Measurements from ENCODE around the gene PIK3C2G. TPM values are rescaled to one million over a fixed set of nuclear protein-coding genes. Genes with fewer than 3 reads are reported as not detected.

The PIK3C2G gene
- total RNA-seq, 1 donor from 2014 or later = 0.69 TPM

DNA sequence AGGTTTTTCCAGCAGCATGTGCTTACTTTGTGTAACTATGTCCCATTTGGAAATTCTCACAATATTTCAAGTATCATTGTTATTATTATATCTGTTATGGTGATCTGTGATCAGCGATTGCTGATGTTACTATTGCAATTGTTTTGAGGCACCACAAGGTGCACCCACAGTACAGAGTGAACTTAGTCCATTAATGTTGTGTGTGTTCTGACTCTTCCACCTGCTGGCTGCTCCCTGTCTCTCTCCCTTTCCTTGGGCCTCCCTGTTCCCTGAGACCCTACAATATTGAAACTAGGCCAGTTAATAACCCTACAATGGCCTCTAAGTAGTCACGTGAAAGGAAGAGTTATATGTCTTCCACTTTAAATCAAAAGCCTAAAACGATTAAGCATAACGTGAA lies 153.9 kb downstream of the PIK3C2G start:
- no peak overlapping the region for H3K4me3 ChIP-seq
- intact Hi-C loops (cut with DNase I) = no loop called here
- H3K27me3 ChIP-seq = no peaks in the 10 kb centered on the region
- no peaks in the 10 kb centered on the region for H3K36me3 ChIP-seq
- H3K4me1 ChIP-seq = no peaks in the 10 kb centered on the region
- no peak for ATAC-seq
- no peak overlapping the region for H3K27ac ChIP-seq
- H3K9me3 ChIP-seq = no peaks in the 10 kb centered on the region
- TF ChIP-seq, protein P1, sequence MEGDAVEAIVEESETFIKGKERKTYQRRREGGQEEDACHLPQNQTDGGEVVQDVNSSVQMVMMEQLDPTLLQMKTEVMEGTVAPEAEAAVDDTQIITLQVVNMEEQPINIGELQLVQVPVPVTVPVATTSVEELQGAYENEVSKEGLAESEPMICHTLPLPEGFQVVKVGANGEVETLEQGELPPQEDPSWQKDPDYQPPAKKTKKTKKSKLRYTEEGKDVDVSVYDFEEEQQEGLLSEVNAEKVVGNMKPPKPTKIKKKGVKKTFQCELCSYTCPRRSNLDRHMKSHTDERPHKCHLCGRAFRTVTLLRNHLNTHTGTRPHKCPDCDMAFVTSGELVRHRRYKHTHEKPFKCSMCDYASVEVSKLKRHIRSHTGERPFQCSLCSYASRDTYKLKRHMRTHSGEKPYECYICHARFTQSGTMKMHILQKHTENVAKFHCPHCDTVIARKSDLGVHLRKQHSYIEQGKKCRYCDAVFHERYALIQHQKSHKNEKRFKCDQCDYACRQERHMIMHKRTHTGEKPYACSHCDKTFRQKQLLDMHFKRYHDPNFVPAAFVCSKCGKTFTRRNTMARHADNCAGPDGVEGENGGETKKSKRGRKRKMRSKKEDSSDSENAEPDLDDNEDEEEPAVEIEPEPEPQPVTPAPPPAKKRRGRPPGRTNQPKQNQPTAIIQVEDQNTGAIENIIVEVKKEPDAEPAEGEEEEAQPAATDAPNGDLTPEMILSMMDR (IDR thresholded peaks at IDR 0.05) = no peak
- DNase-seq = no peak

GRCh38 chr12:18416412-18416811 lies 155.1 kb downstream of the PIK3C2G start:
- Histone ChIP-seq H3K9me3 (no peaks in the 10 kb centered on the region), H3K4me3 (no peak overlapping the region), H3K27ac (no peak overlapping the region), H3K36me3 (no peaks in the 10 kb centered on the region), H3K4me1 (no peaks in the 10 kb centered on the region), H3K27me3 (no peaks in the 10 kb centered on the region)
- TF ChIP-seq, protein P1 (IDR thresholded peaks at IDR 0.05) = no peak
- ATAC-seq (no peak), DNase-seq (no peak)
- intact Hi-C loops (cut with DNase I) = no loop called here

DNA sequence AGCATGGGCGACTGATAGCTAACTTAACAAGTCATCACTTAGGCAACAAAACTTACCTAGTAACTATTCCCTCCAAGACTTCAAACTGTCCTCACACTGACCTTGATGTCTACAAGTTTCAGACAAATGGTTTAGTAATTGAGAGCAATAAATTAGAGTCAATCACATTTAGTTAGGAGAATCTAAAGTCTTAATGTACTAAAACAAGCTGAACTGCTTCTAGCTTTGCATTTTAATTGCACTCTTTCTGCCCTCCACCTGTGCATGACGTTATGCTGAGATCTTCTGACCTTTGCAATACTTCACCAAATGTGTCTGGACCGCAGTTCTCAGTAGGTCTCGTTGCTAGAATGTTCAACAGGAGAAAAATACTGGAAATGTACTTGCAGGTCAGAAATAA lies 158.0 kb downstream of the PIK3C2G start:
- H3K4me3 ChIP-seq = no peak overlapping the region
- ATAC-seq = no peak
- DNase-seq = no peak
- TF ChIP-seq, protein P1 (IDR thresholded peaks at IDR 0.05) = no peak
- no peaks in the 10 kb centered on the region for H3K36me3 ChIP-seq
- H3K27me3 ChIP-seq = no peaks in the 10 kb centered on the region
- H3K27ac ChIP-seq = no peak overlapping the region
- no peaks in the 10 kb centered on the region for H3K4me1 ChIP-seq
- no peaks in the 10 kb centered on the region for H3K9me3 ChIP-seq
- intact Hi-C loops (cut with DNase I) = no loop called here

DNA sequence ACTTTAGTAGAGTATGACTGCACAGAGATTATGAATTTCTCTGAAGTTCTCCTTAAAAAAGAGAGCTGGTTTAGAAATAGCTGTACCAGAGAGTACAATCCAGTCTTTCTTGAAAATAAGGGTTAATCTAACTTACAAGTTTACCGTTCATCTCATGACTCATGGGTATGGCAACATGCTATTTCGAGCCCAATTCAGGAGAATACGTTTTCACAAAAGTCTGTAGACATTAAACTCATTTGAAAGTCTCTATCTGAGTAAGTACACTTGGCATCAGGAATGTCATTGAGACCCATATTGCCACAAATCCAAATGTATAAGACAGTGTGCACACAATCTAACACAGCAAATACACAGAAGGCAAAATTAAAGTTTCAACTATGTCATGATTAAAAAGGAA lies 160.5 kb downstream of the PIK3C2G start:
- H3K36me3 ChIP-seq = no peaks in the 10 kb centered on the region
- no peak overlapping the region for H3K27ac ChIP-seq
- no peak overlapping the region for H3K4me3 ChIP-seq
- no peak for DNase-seq
- no peak for ATAC-seq
- intact Hi-C loops (cut with DNase I) = no loop called here
- no peaks in the 10 kb centered on the region for H3K4me1 ChIP-seq
- TF ChIP-seq, protein P1 (IDR thresholded peaks at IDR 0.05) = no peak
- H3K27me3 ChIP-seq = no peaks in the 10 kb centered on the region
- no peaks in the 10 kb centered on the region for H3K9me3 ChIP-seq

DNA sequence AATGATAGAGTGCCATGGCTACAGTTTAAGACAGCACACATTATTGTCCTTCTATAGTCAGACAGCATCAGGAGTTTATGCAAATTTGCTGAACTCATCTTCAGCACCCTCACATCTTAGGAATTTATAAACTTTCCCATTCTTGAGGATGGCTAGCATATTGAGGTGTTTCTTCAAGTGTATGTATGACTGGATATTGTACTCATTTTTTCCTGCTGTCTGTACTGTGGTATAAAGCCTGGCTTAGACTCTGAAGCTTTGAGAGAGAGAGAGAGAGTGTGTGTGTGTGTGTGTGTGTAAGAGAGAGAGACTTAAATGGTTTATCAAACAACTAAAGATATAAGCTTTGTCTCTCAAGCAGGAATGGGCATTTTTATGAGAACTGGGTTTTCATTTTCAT lies 161.6 kb downstream of the PIK3C2G start:
- Histone ChIP-seq H3K27ac (no peak overlapping the region), H3K4me1 (no peaks in the 10 kb centered on the region), H3K27me3 (no peaks in the 10 kb centered on the region), H3K9me3 (no peaks in the 10 kb centered on the region), H3K36me3 (no peaks in the 10 kb centered on the region), H3K4me3 (no peak overlapping the region)
- TF ChIP-seq, protein P1 (IDR thresholded peaks at IDR 0.05) = no peak
- ATAC-seq (no peak), DNase-seq (no peak)
- intact Hi-C loops (cut with DNase I) = no loop called here

- H3K27ac ChIP-seq = no peak overlapping the region
- no peaks in the 10 kb centered on the region for H3K9me3 ChIP-seq
- DNase-seq = no peak
- no peaks in the 10 kb centered on the region for H3K36me3 ChIP-seq
- no peak for ATAC-seq
- H3K4me3 ChIP-seq = no peak overlapping the region
- TF ChIP-seq, protein P1 (IDR thresholded peaks at IDR 0.05) = no peak
- intact Hi-C loops (cut with DNase I) = no loop called here
- no peaks in the 10 kb centered on the region for H3K27me3 ChIP-seq
- H3K4me1 ChIP-seq = no peaks in the 10 kb centered on the region
Measured at GRCh38 chr12:18424857-18425256, 163.5 kb downstream of the PIK3C2G start.

All from upper lobe of right lung (tissue), 1 donor.